ENCODE results near the gene UQCRQ.
A peak's percentile ranks its signal among the peaks of the same experiment; 100 is the strongest.
"Not testable (repeated sequence)": the region's sequence is repeated elsewhere in the genome, so short reads cannot be mapped to it uniquely, and the experiment has no call there.

Gene UQCRQ

DNA sequence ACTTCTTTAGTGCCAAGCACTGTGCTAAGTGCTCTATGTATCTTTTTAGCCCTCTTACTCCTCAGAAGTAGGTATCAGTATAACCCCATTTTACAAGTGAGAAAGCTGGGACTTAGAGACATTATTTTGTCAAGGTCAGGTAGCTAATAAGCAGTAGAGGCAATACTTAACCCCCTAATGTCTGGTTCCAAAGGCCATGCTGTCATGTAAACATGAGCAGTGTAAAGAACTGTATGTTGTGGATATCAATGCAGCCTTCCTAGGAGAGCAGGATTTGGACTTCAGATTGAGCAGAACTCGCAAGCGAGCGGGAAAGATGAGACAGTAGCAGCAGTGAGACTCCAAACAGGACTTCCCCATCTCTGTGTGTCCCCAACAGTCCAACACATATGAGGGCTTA is 32.4 kb upstream of the UQCRQ start:
- DNase-seq, result no peak

GRCh38 chr5:132836852-132837251 is 29.6 kb upstream of the UQCRQ start:
- no peak for DNase-seq

- no peak for DNase-seq
Observed at GRCh38 chr5:132837868-132838267, 28.6 kb upstream of the UQCRQ start.

- DNase-seq, result no peak
Observed at GRCh38 chr5:132838516-132839282, 27.7 kb upstream of the UQCRQ start.

GRCh38 chr5:132839426-132840301 is 26.8 kb upstream of the UQCRQ start:
- DNase-seq, result no peak

DNA sequence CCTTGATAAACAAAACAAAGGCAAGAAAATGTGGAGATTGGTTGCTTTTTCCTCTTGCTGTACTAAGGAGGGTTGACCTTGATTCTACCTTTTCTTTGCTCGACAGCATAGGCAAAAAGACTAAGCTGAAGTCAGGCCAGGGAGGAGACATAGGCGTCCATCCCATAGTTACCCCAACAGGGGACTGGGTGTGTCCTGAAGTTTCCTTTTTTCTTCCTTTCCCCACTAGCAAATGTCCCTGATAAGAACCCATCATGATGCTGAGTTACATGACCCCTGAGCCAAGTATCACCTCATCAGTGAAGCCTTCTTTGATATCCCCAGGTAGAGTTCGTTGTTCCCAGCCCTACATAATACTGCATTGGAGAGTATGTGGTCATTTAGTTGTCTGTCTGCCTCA is 26.1 kb upstream of the UQCRQ start:
- DNase-seq, result no peak

GRCh38 chr5:132840896-132841295 is 25.5 kb upstream of the UQCRQ start:
- DNase-seq, result no peak

DNA sequence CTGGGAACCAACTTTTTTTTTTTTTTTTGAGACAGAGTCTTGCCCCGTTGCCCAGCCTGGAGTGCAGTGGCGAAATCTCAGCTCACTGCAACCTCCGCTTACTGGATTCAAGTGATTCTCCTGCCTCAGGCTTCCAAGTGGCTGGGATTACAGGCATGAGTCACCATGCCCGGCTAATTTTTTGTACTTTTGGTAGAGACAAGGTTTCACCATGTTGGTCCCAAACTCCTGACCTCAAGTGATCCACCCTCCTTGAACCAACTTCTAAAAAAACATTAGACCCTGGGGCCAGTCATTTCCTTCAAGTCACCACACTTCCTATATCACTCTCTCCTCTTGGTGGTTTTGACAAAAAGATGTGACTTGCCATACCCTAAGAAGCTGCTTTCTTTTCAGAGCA is 25.1 kb upstream of the UQCRQ start:
- peak; percentile 18 for DNase-seq

DNA sequence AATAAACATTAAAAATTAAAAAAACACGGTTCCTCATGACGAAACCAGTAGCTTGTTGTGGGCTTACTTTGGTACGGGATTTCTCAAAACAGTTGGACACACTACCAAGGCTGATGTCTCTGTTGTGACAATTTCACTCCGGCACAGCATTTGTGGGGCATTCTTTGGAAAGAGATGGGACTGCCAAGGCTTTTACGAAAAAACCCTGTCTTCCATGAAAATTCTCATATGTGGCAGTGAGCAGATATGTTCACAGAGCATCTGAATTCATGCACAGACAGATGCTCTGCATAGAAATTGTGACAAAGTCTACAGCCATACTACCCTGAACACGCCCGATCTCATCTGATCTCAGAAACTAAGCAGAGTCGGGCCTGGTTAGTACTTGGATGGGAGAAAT is 18.2 kb upstream of the UQCRQ start:
- no peak for DNase-seq

DNA sequence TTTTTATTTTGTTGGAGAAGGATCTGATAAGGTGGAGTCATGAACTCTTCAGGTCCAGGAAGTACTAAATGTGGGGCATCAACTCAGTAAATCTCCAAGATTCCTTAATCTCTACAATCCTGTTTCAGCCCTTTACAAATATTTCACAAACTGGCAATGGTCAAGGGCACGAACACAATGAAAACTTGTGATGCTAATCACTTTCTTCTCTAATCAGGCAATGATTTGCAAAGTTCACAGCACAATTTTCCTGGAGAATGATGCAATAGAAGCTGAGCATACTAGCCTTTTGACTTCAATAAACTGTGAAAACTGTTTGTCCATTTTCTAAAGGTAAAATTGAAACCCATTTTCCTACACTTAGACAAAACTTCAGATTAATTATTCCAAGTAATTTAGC is 17.1 kb upstream of the UQCRQ start:
- no peak for DNase-seq

DNA sequence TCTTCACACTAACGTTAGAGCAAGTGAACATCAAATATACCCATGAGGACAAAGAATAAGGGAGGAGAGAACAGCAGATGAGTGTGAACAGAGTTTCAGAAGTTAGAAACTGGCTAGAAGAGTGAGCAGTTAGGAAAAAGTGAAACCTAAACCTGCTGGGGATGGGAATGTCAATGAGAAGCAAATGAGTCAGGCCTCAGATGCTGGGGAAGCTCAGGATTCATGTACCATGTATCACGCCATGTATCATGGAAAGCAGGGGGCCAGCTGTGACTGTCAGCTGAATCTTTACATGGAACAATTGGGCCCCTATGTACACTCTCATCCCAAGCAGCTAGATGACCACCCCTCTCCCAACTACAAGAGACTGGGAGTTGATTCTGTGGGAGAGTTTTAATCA is 16.4 kb upstream of the UQCRQ start:
- DNase-seq, result no peak

DNA sequence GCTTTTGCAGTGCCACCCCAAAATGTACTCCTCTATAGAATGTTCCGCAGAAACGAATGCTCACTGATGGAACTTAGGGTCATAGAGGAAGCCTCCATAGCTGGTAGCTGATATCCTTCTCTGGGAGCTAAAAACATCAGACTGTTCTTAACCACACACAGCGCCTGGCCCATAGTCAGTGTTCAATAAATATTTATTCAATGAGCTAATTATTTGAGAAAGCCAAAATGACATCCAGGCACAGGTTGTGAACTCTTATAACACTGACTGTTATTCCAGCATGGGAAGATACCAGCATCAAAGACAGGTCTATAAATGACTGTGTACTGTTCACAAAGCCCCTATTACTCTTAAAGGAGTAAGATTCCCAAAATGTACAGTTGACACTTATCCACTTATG is 13.1 kb upstream of the UQCRQ start:
- DNase-seq, result no peak

DNA sequence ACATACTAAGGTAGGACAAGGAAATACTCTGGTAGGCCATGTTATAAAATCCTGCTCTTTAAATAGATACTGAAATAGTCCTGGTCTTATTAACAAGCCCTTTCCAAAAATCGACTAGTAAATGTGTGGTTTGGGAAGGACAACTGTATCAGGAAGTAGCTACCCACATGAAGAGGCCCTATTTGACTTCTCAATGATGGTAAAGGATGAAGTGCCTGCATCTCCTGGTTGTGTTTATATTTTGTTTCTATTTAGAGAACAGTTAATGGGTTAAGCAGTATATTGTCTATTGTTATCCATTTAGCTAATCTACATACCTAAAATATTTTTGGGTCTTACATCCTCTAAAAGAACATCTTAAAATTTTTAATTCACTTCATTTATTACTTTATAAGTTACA is 12.7 kb upstream of the UQCRQ start:
- DNase-seq, result no peak

GRCh38 chr5:132854301-132854700 is 12.1 kb upstream of the UQCRQ start:
- DNase-seq, result no peak

DNA sequence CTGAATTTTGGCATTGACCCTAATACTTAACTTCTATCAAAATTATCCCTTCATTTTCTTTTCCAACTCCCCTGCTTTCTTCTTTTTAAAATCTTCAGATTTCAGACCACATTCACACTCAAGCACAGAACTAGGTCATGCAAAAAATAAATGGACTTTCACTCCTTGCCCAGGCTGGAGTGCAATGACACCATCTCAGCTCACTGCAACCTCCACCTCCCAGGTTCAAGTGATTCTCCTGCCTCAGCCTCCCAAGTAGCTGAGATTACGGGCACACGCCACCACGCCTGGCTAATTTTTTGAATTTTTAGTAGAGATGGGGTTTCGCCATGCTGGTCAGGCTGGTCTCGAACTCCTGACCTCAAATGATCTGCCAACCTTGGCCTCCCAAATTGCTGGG is 11.4 kb upstream of the UQCRQ start:
- DNase-seq, result not testable (repeated sequence)

- DNase-seq, result no peak
Observed at GRCh38 chr5:132856011-132856410, 10.4 kb upstream of the UQCRQ start.

GRCh38 chr5:132859889-132860437 is 6.5 kb upstream of the UQCRQ start:
- no peak for DNase-seq

DNA sequence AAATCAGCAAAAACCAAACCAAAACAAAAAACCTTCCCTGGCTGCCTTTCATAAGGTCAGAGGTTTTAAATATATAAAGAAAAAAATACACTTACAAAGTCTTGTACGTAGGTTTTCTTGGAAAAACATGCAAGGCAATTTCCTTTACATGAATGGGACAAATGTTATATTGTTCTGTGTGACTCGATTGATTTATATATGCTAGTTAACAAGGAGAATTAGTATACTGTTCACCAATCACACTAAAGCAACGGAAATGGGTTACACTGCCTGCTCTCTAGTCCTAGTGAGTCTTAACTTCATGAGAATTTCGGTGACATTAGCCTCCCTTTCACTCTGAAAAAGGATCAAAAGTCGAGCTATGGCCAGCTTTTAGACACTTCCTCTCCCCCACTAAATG is 5.7 kb upstream of the UQCRQ start:
- DNase-seq, result no peak

GRCh38 chr5:132865668-132866341 is 637 bp upstream of the UQCRQ start:
- DNase-seq, result no peak

- no peak for DNase-seq
Observed at GRCh38 chr5:132867046-132867451, 607 bp downstream of the UQCRQ start.

- no peak for DNase-seq
Observed at GRCh38 chr5:132868754-132869153, 2.3 kb downstream of the UQCRQ start.

DNA sequence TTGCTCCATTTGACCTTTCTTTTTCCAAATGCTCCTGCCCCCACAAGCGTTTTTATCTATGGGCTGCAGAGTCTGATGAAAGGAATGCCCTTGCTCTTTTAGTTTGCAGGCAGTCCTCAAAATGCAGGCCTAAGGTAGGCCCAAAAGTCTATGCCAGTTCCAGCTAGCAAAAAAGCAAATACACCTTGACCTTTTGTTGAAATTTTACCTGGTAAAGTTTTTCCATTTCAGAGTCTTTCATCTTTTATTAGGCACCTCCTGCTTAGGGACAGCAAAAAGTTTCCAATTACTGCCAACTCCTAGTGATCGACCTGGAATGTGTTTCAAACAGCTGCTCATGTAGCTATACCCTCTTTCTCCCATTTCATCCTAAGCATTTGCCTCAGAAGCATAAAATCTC is 4.4 kb downstream of the UQCRQ start:
- no peak for DNase-seq
